ENCODE measurements around the gene SOX18.
"Not testable (repeated sequence)": the region's sequence is repeated elsewhere in the genome, so short reads cannot be mapped to it uniquely, and the experiment has no call there.

Gene SOX18

DNA sequence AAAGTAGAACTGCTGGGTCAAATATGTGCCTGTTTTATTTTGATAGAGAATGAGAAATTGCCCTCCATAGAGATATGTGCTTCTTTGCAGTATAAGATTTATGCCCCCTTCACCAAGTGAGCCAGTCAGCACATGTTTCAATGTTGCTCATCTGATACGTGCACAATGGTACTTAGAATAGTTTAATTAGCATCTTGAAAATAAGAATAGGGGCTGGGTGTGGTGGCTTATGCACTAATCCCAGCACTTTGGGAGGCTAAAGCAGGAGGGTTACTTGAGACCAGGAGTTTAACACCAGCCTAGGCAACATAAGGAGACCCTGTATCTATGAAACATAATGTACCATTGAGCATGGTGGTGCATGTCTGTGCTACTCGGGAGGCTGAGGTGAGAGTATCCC, 33.8 kb downstream of the SOX18 start:
- H3K79me2 ChIP-seq (ENCODE audit: insufficient read depth, low read length): no peaks in the 10 kb centered on the region
- H4K20me1 ChIP-seq (ENCODE audit: insufficient read depth, low read length, poor library complexity, severe bottlenecking): no peaks in the 10 kb centered on the region
- H3K9me3 ChIP-seq (ENCODE audit: insufficient read depth, low read depth, low read length): no peaks in the 10 kb centered on the region
- H2AFZ ChIP-seq (ENCODE audit: low read length): no peak overlapping the region
- no peak overlapping the region for H3K9ac ChIP-seq (ENCODE audit: low read depth, low read length, poor library complexity, severe bottlenecking)
- H3F3A ChIP-seq (ENCODE audit: low read depth): no peaks in the 10 kb centered on the region
- H3K4me2 ChIP-seq (ENCODE audit: low read depth, low read length, poor library complexity, severe bottlenecking): no peak overlapping the region
- H3K36me3 ChIP-seq (ENCODE audit: insufficient read depth, low read length): peaks cover 70% of the 10 kb centered on the region; the same call in 1 of the 2 replicates
- TF ChIP-seq EZH2phosphoT487 (IDR thresholded peaks at IDR 0.05; ENCODE audit: borderline replicate concordance): no peak
- TF ChIP-seq, protein P1, sequence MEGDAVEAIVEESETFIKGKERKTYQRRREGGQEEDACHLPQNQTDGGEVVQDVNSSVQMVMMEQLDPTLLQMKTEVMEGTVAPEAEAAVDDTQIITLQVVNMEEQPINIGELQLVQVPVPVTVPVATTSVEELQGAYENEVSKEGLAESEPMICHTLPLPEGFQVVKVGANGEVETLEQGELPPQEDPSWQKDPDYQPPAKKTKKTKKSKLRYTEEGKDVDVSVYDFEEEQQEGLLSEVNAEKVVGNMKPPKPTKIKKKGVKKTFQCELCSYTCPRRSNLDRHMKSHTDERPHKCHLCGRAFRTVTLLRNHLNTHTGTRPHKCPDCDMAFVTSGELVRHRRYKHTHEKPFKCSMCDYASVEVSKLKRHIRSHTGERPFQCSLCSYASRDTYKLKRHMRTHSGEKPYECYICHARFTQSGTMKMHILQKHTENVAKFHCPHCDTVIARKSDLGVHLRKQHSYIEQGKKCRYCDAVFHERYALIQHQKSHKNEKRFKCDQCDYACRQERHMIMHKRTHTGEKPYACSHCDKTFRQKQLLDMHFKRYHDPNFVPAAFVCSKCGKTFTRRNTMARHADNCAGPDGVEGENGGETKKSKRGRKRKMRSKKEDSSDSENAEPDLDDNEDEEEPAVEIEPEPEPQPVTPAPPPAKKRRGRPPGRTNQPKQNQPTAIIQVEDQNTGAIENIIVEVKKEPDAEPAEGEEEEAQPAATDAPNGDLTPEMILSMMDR (conservative IDR thresholded peaks at IDR 0.05; ENCODE audit: low read length): no peak
- H3K9me2 ChIP-seq (replicated peaks; ENCODE audit: low read depth, low read length): no peaks in the 10 kb centered on the region
- no peaks in the 10 kb centered on the region for H3K4me1 ChIP-seq (ENCODE audit: insufficient read depth, low read length, poor library complexity, severe bottlenecking)
- H3K4me3 ChIP-seq (ENCODE audit: low read length, poor library complexity, severe bottlenecking): no peak overlapping the region
- no peaks in the 10 kb centered on the region for H3K27me3 ChIP-seq (ENCODE audit: insufficient read depth, low read length, poor library complexity, severe bottlenecking)

- H3K9me2 ChIP-seq (replicated peaks; ENCODE audit: low read depth, low read length); H3K27me3 ChIP-seq (ENCODE audit: insufficient read depth, low read length, poor library complexity, severe bottlenecking); H3K4me2 ChIP-seq (ENCODE audit: low read depth, low read length, poor library complexity, severe bottlenecking): not testable (repeated sequence)
Measured at GRCh38 chr20:64012385-64013154, 36.9 kb downstream of the SOX18 start.

DNA sequence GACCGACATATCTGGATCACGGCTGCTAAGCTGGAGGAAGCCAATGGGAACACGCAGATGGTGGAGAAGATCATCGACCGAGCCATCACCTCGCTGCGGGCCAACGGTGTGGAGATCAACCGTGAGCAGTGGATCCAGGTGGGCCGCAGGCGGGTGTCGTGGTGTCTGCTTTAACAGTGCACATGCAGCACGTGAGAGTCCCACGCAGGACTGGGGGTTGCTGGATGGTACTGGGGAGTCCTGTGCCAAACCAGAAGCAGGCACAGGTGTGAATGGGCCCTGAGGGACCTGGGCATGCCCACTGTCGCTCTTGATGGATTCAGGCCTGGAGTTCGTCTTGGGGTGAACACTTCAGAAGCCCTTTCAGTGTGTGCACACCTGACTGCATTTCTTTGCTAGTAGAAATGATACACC, 38.1 kb downstream of the SOX18 start:
- Histone ChIP-seq H3K4me1 (ENCODE audit: insufficient read depth, low read length, poor library complexity, severe bottlenecking) (peaks cover 26% of the 10 kb centered on the region), H3K27me3 (ENCODE audit: insufficient read depth, low read length, poor library complexity, severe bottlenecking) (no peaks in the 10 kb centered on the region), H3K79me2 (ENCODE audit: insufficient read depth, low read length) (peaks cover 14% of the 10 kb centered on the region; the same call in 1 of the 2 replicates), H3K36me3 (ENCODE audit: insufficient read depth, low read length) (peaks cover 66% of the 10 kb centered on the region; the same call in 1 of the 2 replicates), H3K9me2 (replicated peaks; ENCODE audit: low read depth, low read length) (no peaks in the 10 kb centered on the region), H2AFZ (ENCODE audit: low read length) (no peak overlapping the region), H3K4me3 (ENCODE audit: low read length, poor library complexity, severe bottlenecking) (no peak overlapping the region), H3K4me2 (ENCODE audit: low read depth, low read length, poor library complexity, severe bottlenecking) (no peak overlapping the region), H3F3A (ENCODE audit: low read depth) (no peaks in the 10 kb centered on the region), H3K9ac (ENCODE audit: low read depth, low read length, poor library complexity, severe bottlenecking) (no peak overlapping the region), H3K9me3 (ENCODE audit: insufficient read depth, low read depth, low read length) (no peaks in the 10 kb centered on the region), H4K20me1 (ENCODE audit: insufficient read depth, low read length, poor library complexity, severe bottlenecking) (peaks cover 3% of the 10 kb centered on the region)
- no peak for TF ChIP-seq EZH2phosphoT487 (IDR thresholded peaks at IDR 0.05; ENCODE audit: borderline replicate concordance)
- TF ChIP-seq, protein P1 (conservative IDR thresholded peaks at IDR 0.05; ENCODE audit: low read length): no peak

More at GRCh38 chr20:64012385-64013154, 36.9 kb downstream of the SOX18 start:
- not testable (repeated sequence) for H2AFZ ChIP-seq (ENCODE audit: low read length); H3K9me3 ChIP-seq (ENCODE audit: insufficient read depth, low read depth, low read length); H3F3A ChIP-seq (ENCODE audit: low read depth); H3K9ac ChIP-seq (ENCODE audit: low read depth, low read length, poor library complexity, severe bottlenecking); H4K20me1 ChIP-seq (ENCODE audit: insufficient read depth, low read length, poor library complexity, severe bottlenecking); H3K4me3 ChIP-seq (ENCODE audit: low read length, poor library complexity, severe bottlenecking)
- Histone ChIP-seq H3K79me2 (ENCODE audit: insufficient read depth, low read length) (peaks cover 14% of the 10 kb centered on the region; the same call in 1 of the 2 replicates), H3K36me3 (ENCODE audit: insufficient read depth, low read length) (peaks cover 67% of the 10 kb centered on the region; the same call in 1 of the 2 replicates), H3K4me1 (ENCODE audit: insufficient read depth, low read length, poor library complexity, severe bottlenecking) (peaks cover 22% of the 10 kb centered on the region)
